ENCODE data around the gene TBC1D20. TPM values are rescaled to one million over a fixed set of nuclear protein-coding genes. Genes with fewer than 3 reads are reported as not detected.

The TBC1D20 gene
- total RNA-seq, 1 donor from 2014 or later, result 14.1 TPM

- no peaks in the 10 kb centered on the region for H3K9me3 ChIP-seq (ENCODE audit: control insufficient read depth in 3 of 3, low read length in 3 of 3)
- H3K36me3 ChIP-seq (ENCODE audit: control insufficient read depth in 3 of 3, insufficient read depth in 3 of 3, low read length in 3 of 3), result peaks cover 16 to 38% (median 30%) of the 10 kb centered on the region in 3 donors
- H3K9ac ChIP-seq (ENCODE audit: low read depth in 1 of 3, low read length in 3 of 3), result peak overlapping the region; percentile 3 to 37 (median 35)
- peaks cover 7 to 14% (median 8%) of the 10 kb centered on the region in 3 donors for H3K4me1 ChIP-seq (ENCODE audit: control insufficient read depth in 3 of 3, insufficient read depth in 3 of 3, low read length in 3 of 3)
- H3K27ac ChIP-seq (ENCODE audit: low read depth, low read length), result peak overlapping the region; percentile 65
- no peak overlapping the region for H3K4me3 ChIP-seq (ENCODE audit: low read length in 3 of 3)
- no peaks in the 10 kb centered on the region for H3K27me3 ChIP-seq (ENCODE audit: control insufficient read depth in 3 of 3, insufficient read depth in 3 of 3, low read length in 3 of 3)
These were observed 33.9 kb upstream of the TBC1D20 start for GRCh38 chr20:496126-496696.

DNA sequence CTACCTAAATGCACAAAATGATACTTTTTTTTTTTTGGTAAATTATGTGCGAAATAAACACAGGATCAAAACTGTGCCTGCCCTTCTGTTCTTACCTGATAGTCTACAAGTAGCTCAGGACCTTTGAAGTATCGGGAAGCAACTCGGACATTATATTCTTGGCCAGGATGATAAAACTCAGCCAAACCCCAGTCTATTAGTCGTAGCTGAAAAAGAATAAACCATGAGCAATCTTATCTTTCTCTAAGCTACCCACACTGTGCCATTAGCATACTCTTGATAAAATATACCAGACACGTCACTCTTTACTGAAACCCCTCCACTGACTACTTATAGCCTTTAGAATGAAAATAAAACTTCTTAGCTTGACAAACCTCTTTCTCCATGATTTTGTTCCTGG lies 29.8 kb upstream of the TBC1D20 start:
- peaks cover 19 to 42% (median 37%) of the 10 kb centered on the region in 3 donors for H3K36me3 ChIP-seq (ENCODE audit: control insufficient read depth in 3 of 3, insufficient read depth in 3 of 3, low read length in 3 of 3)
- H3K9ac ChIP-seq (ENCODE audit: low read depth in 1 of 3, low read length in 3 of 3), result no peak overlapping the region
- no peaks in the 10 kb centered on the region for H3K27me3 ChIP-seq (ENCODE audit: control insufficient read depth in 3 of 3, insufficient read depth in 3 of 3, low read length in 3 of 3)
- no peaks in the 10 kb centered on the region for H3K9me3 ChIP-seq (ENCODE audit: control insufficient read depth in 3 of 3, low read length in 3 of 3)
- H3K4me3 ChIP-seq (ENCODE audit: low read length in 3 of 3), result no peak overlapping the region
- no peak overlapping the region for H3K27ac ChIP-seq (ENCODE audit: low read depth, low read length)
- peaks cover 7 to 19% (median 8%) of the 10 kb centered on the region in 3 donors for H3K4me1 ChIP-seq (ENCODE audit: control insufficient read depth in 3 of 3, insufficient read depth in 3 of 3, low read length in 3 of 3)

GRCh38 chr20:487655-488054 lies 25.3 kb upstream of the TBC1D20 start:
- H3K27me3 ChIP-seq (ENCODE audit: control insufficient read depth in 3 of 3, insufficient read depth in 3 of 3, low read length in 3 of 3), result no peaks in the 10 kb centered on the region
- H3K9ac ChIP-seq (ENCODE audit: low read depth in 1 of 3, low read length in 3 of 3), result peak overlapping the region in 1 of 3 donors; percentile 35
- peaks cover 4 to 8% (median 4%) of the 10 kb centered on the region in 3 donors for H3K4me1 ChIP-seq (ENCODE audit: control insufficient read depth in 3 of 3, insufficient read depth in 3 of 3, low read length in 3 of 3)
- H3K9me3 ChIP-seq (ENCODE audit: control insufficient read depth in 3 of 3, low read length in 3 of 3), result no peaks in the 10 kb centered on the region
- H3K4me3 ChIP-seq (ENCODE audit: low read length in 3 of 3), result no peak overlapping the region
- H3K27ac ChIP-seq (ENCODE audit: low read depth, low read length), result no peak overlapping the region
- H3K36me3 ChIP-seq (ENCODE audit: control insufficient read depth in 3 of 3, insufficient read depth in 3 of 3, low read length in 3 of 3), result peaks cover 29 to 54% (median 48%) of the 10 kb centered on the region in 3 donors

- Histone ChIP-seq H3K9me3 (ENCODE audit: control insufficient read depth in 3 of 3, low read length in 3 of 3) (no peaks in the 10 kb centered on the region), H3K36me3 (ENCODE audit: control insufficient read depth in 3 of 3, insufficient read depth in 3 of 3, low read length in 3 of 3) (peaks cover 29 to 60% (median 45%) of the 10 kb centered on the region in 3 donors), H3K4me3 (ENCODE audit: low read length in 3 of 3) (no peak overlapping the region), H3K9ac (ENCODE audit: low read depth in 1 of 3, low read length in 3 of 3) (no peak overlapping the region), H3K4me1 (ENCODE audit: control insufficient read depth in 3 of 3, insufficient read depth in 3 of 3, low read length in 3 of 3) (peaks cover 4 to 8% (median 4%) of the 10 kb centered on the region in 3 donors), H3K27me3 (ENCODE audit: control insufficient read depth in 3 of 3, insufficient read depth in 3 of 3, low read length in 3 of 3) (no peaks in the 10 kb centered on the region), H3K27ac (ENCODE audit: low read depth, low read length) (no peak overlapping the region)
These were observed 21.7 kb upstream of the TBC1D20 start for GRCh38 chr20:483815-484644.

DNA sequence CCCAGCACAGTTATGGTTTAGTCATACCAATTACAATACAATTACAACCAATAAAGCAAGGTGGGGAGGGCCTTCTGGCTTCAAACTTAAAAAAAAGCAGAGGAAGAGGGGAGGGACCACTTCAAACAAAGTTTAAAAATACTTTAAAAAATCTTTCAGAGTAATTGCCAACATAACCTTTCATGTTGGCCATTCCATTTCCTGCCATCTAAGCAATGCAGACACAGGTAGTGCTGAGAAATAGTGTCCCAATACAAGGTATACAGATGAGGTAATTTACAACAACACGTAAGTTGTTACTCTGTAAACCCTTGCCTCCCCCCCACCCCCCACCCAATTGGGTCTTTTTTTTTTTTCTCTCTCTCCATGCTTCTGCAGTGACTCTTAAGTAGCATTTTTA lies 18.8 kb upstream of the TBC1D20 start:
- Histone ChIP-seq H3K27me3 (ENCODE audit: control insufficient read depth in 3 of 3, insufficient read depth in 3 of 3, low read length in 3 of 3) (no peaks in the 10 kb centered on the region), H3K9me3 (ENCODE audit: control insufficient read depth in 3 of 3, low read length in 3 of 3) (no peaks in the 10 kb centered on the region), H3K36me3 (ENCODE audit: control insufficient read depth in 3 of 3, insufficient read depth in 3 of 3, low read length in 3 of 3) (peaks cover 11 to 38% (median 19%) of the 10 kb centered on the region in 3 donors), H3K4me3 (ENCODE audit: low read length in 3 of 3) (no peak overlapping the region), H3K27ac (ENCODE audit: low read depth, low read length) (no peak overlapping the region), H3K4me1 (ENCODE audit: control insufficient read depth in 3 of 3, insufficient read depth in 3 of 3, low read length in 3 of 3) (peaks cover 0 to 7% (median 4%) of the 10 kb centered on the region in 3 donors), H3K9ac (ENCODE audit: low read depth in 1 of 3, low read length in 3 of 3) (no peak overlapping the region)

DNA sequence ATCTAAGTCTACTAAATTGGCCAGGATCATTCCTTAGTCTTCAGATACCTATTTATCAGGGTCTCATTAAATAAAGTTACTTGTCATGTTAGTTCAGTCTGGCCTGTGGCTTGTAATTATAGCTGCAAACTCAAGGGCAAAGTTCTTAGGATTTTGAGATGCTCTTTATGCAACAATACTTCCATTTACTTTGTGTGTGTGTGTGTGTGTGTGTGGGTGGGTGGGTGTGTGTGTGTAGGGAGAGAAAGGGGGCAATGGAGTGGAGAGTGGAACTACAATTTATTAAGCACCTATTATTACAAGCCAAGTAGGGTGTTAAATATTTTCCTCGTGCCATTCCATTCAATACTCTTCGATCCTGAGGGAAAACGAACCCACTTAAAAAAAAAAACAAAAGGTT lies 17.7 kb upstream of the TBC1D20 start:
- H3K4me3 ChIP-seq (ENCODE audit: low read length in 3 of 3), result no peak overlapping the region
- H3K9ac ChIP-seq (ENCODE audit: low read depth in 1 of 3, low read length in 3 of 3), result no peak overlapping the region
- H3K36me3 ChIP-seq (ENCODE audit: control insufficient read depth in 3 of 3, insufficient read depth in 3 of 3, low read length in 3 of 3), result peaks cover 11 to 28% (median 15%) of the 10 kb centered on the region in 3 donors
- H3K27ac ChIP-seq (ENCODE audit: low read depth, low read length), result no peak overlapping the region
- no peaks in the 10 kb centered on the region for H3K27me3 ChIP-seq (ENCODE audit: control insufficient read depth in 3 of 3, insufficient read depth in 3 of 3, low read length in 3 of 3)
- no peaks in the 10 kb centered on the region for H3K9me3 ChIP-seq (ENCODE audit: control insufficient read depth in 3 of 3, low read length in 3 of 3)
- peaks cover 0 to 7% (median 4%) of the 10 kb centered on the region in 3 donors for H3K4me1 ChIP-seq (ENCODE audit: control insufficient read depth in 3 of 3, insufficient read depth in 3 of 3, low read length in 3 of 3)

GRCh38 chr20:479487-479886 lies 17.2 kb upstream of the TBC1D20 start:
- H3K27me3 ChIP-seq (ENCODE audit: control insufficient read depth in 3 of 3, insufficient read depth in 3 of 3, low read length in 3 of 3), result no peaks in the 10 kb centered on the region
- peaks cover 0 to 7% (median 4%) of the 10 kb centered on the region in 3 donors for H3K4me1 ChIP-seq (ENCODE audit: control insufficient read depth in 3 of 3, insufficient read depth in 3 of 3, low read length in 3 of 3)
- H3K9ac ChIP-seq (ENCODE audit: low read depth in 1 of 3, low read length in 3 of 3), result no peak overlapping the region
- H3K9me3 ChIP-seq (ENCODE audit: control insufficient read depth in 3 of 3, low read length in 3 of 3), result no peaks in the 10 kb centered on the region
- no peak overlapping the region for H3K27ac ChIP-seq (ENCODE audit: low read depth, low read length)
- H3K36me3 ChIP-seq (ENCODE audit: control insufficient read depth in 3 of 3, insufficient read depth in 3 of 3, low read length in 3 of 3), result peaks cover 11 to 28% (median 15%) of the 10 kb centered on the region in 3 donors
- no peak overlapping the region for H3K4me3 ChIP-seq (ENCODE audit: low read length in 3 of 3)

GRCh38 chr20:478949-479429 lies 16.7 kb upstream of the TBC1D20 start:
- H3K9ac ChIP-seq (ENCODE audit: low read depth in 1 of 3, low read length in 3 of 3), result no peak overlapping the region
- peaks cover 0 to 5% (median 2%) of the 10 kb centered on the region in 3 donors for H3K4me1 ChIP-seq (ENCODE audit: control insufficient read depth in 3 of 3, insufficient read depth in 3 of 3, low read length in 3 of 3)
- no peak overlapping the region for H3K27ac ChIP-seq (ENCODE audit: low read depth, low read length)
- H3K27me3 ChIP-seq (ENCODE audit: control insufficient read depth in 3 of 3, insufficient read depth in 3 of 3, low read length in 3 of 3), result no peaks in the 10 kb centered on the region
- H3K36me3 ChIP-seq (ENCODE audit: control insufficient read depth in 3 of 3, insufficient read depth in 3 of 3, low read length in 3 of 3), result peaks cover 11 to 28% (median 15%) of the 10 kb centered on the region in 3 donors
- no peak overlapping the region for H3K4me3 ChIP-seq (ENCODE audit: low read length in 3 of 3)
- H3K9me3 ChIP-seq (ENCODE audit: control insufficient read depth in 3 of 3, low read length in 3 of 3), result no peaks in the 10 kb centered on the region

- Histone ChIP-seq H3K27me3 (ENCODE audit: control insufficient read depth in 3 of 3, insufficient read depth in 3 of 3, low read length in 3 of 3) (no peaks in the 10 kb centered on the region), H3K9ac (ENCODE audit: low read depth in 1 of 3, low read length in 3 of 3) (no peak overlapping the region)
These were observed 15.9 kb upstream of the TBC1D20 start for GRCh38 chr20:478010-478948.

More at GRCh38 chr20:478010-478948, 15.9 kb upstream of the TBC1D20 start:
- no peaks in the 10 kb centered on the region for H3K9me3 ChIP-seq (ENCODE audit: control insufficient read depth in 3 of 3, low read length in 3 of 3)
- peaks cover 0 to 3% (median 0%) of the 10 kb centered on the region in 3 donors for H3K4me1 ChIP-seq (ENCODE audit: control insufficient read depth in 3 of 3, insufficient read depth in 3 of 3, low read length in 3 of 3)
- H3K36me3 ChIP-seq (ENCODE audit: control insufficient read depth in 3 of 3, insufficient read depth in 3 of 3, low read length in 3 of 3), result peaks cover 9 to 25% (median 12%) of the 10 kb centered on the region in 3 donors
- H3K27ac ChIP-seq (ENCODE audit: low read depth, low read length), result no peak overlapping the region
- H3K4me3 ChIP-seq (ENCODE audit: low read length in 3 of 3), result no peak overlapping the region
